H1 (cell line): ENCODE measurements around the gene KLF14. TPM values are rescaled to one million over a fixed set of nuclear protein-coding genes. Genes with fewer than 3 reads are reported as not detected.

Source experiments
- CTCF ChIA-PET: fragments of 300-600 bp; sonication (Branson Sonifier 250); formaldehyde crosslinking; loops from one replicate; lab custom pipeline; 2021; ENCODE audit not compliant: partially characterized antibody; lab: Charles Lee
- POLR2A ChIA-PET: fragments of 300-600 bp; sonication (Branson Sonifier 250); formaldehyde crosslinking; loops from one replicate; lab custom pipeline; 2021; ENCODE audit warnings: inconsistent platforms; ENCODE audit not compliant: partially characterized antibody; lab: Charles Lee
- DNase-seq, 2 experiments: peaks; one replicate each; pipeline versions ENCODE4 v3.0.0 to v3.0.0-alpha.2; 2010 to 2022; ENCODE audit warnings: low spot score in 2 of 2, low read depth in 1 of 2, mixed read lengths in 1 of 2
- FAIRE-seq: peaks from 2 replicates; lab custom pipeline; 2011; peaks lifted over from hg19 to GRCh38; lab: Jason Lieb, UNC
- H2AFZ ChIP-seq: 2 replicates; pipeline ENCODE4 v1.8.1; 2012; ENCODE audit warnings: low read length, inconsistent platforms
- H2AK5ac ChIP-seq: 2 replicates; pipeline ENCODE4 v1.6.1; 2013; ENCODE audit warnings: low read depth, low read length
- H2BK120ac ChIP-seq: replicated peaks from 2 replicates; pipeline ENCODE3; 2013; ENCODE audit warnings: low read depth, low read length, inconsistent platforms
- H2BK12ac ChIP-seq: 2 replicates; pipeline ENCODE4 v1.6.1; 2013; ENCODE audit warnings: low read depth, low read length
- H2BK15ac ChIP-seq: 2 replicates; pipeline ENCODE4 v1.6.1; 2013; ENCODE audit warnings: low read length
- H2BK20ac ChIP-seq: 2 replicates; pipeline ENCODE4 v1.6.1; 2013; ENCODE audit warnings: low read length
- H2BK5ac ChIP-seq: 2 replicates; pipeline ENCODE4 v1.6.1; 2013; ENCODE audit warnings: low read depth, low read length
- H3K14ac ChIP-seq: 2 replicates; pipeline ENCODE4 v1.6.1; 2013; ENCODE audit warnings: inconsistent platforms; ENCODE audit not compliant: insufficient read length
- H3K18ac ChIP-seq: 2 replicates; pipeline ENCODE4 v1.6.1; 2013; ENCODE audit warnings: low read length; ENCODE audit errors: extremely low read depth
- H3K23ac ChIP-seq: 2 replicates; pipeline ENCODE4 v1.6.1; 2013; ENCODE audit warnings: inconsistent platforms; ENCODE audit not compliant: insufficient read length
- H3K23me2 ChIP-seq: 2 replicates; pipeline ENCODE4 v1.6.1; 2013; ENCODE audit warnings: low read depth, low read length
- H3K27ac ChIP-seq: 2 replicates; pipeline ENCODE4 v1.6.1; 2011; ENCODE audit warnings: low read depth, low read length, inconsistent platforms
- H3K27me3 ChIP-seq, 4 experiments: replicated peaks in 1 of 4; 1 replicate in 1 of 4; 2 replicates in 3 of 4; pipeline versions ENCODE4 v1.6.1 to v1.8.1; 2011 to 2013; ENCODE audit warnings: low read length in 3 of 4, mild to moderate bottlenecking in 3 of 4, inconsistent platforms in 2 of 4, mixed read lengths in 2 of 4, moderate library complexity in 1 of 4; ENCODE audit not compliant: control insufficient read depth in 3 of 4, insufficient read depth in 3 of 4; ENCODE audit errors: extremely low read depth in 1 of 4
- H3K36me3 ChIP-seq, 4 experiments: 2 replicates each; pipeline versions ENCODE4 v1.6.1 to v1.8.1; 2011 to 2013; ENCODE audit warnings: mild to moderate bottlenecking in 4 of 4, low read length in 3 of 4, moderate library complexity in 2 of 4, control low read depth in 1 of 4, inconsistent platforms in 1 of 4; ENCODE audit not compliant: insufficient read depth in 4 of 4, control insufficient read depth in 2 of 4
- H3K4ac ChIP-seq: replicated peaks from 2 replicates; pipeline ENCODE3; 2013; ENCODE audit warnings: low read length, low read depth, mixed read lengths, inconsistent platforms; ENCODE audit not compliant: insufficient read length
- H3K4me1 ChIP-seq, 4 experiments: replicated peaks in 1 of 4; 1 replicate in 1 of 4; 2 replicates in 3 of 4; pipeline versions ENCODE4 v1.6.1 to v1.8.1; 2011 to 2013; ENCODE audit warnings: low read length in 3 of 4, inconsistent platforms in 2 of 4, mixed read lengths in 1 of 4; ENCODE audit not compliant: insufficient read depth in 4 of 4, control insufficient read depth in 3 of 4
- H3K4me2 ChIP-seq, 2 experiments: 2 replicates each; pipeline versions ENCODE4 v1.6.1 to v1.8.1; 2011 to 2013; ENCODE audit warnings: low read depth in 2 of 2, low read length in 2 of 2, control low read depth in 1 of 2, inconsistent platforms in 1 of 2, mild to moderate bottlenecking in 1 of 2; ENCODE audit not compliant: insufficient read depth in 1 of 2
- H3K4me3 ChIP-seq, 4 experiments: fragments of 200-600, 300-600 bp in 1 of 4; sonication (generic), shearing (Covaris generic), sonication (Bioruptor Twin) in 1 of 4; 2 replicates each; pipeline versions ENCODE4 v1.5.1 to v1.8.1; 2011 to 2016; ENCODE audit warnings: low read length in 4 of 4, low read depth in 3 of 4, control low read depth in 2 of 4, inconsistent platforms in 2 of 4, mild to moderate bottlenecking in 2 of 4, mixed read lengths in 1 of 4, moderate library complexity in 1 of 4; ENCODE audit not compliant: insufficient read depth in 2 of 4; ENCODE audit errors: extremely low read depth in 1 of 4
- H3K56ac ChIP-seq: replicated peaks from 2 replicates; pipeline ENCODE3; 2013; ENCODE audit warnings: low read depth, mild to moderate bottlenecking, mixed read lengths, low read length, inconsistent platforms; ENCODE audit not compliant: insufficient read length
- H3K79me1 ChIP-seq: 2 replicates; pipeline ENCODE4 v1.6.1; 2013; ENCODE audit warnings: low read depth, low read length, control low read depth
- H3K79me2 ChIP-seq, 2 experiments: 2 replicates each; pipeline versions ENCODE4 v1.6.1 to v1.8.1; 2012 to 2013; ENCODE audit warnings: low read length in 2 of 2, mild to moderate bottlenecking in 2 of 2, inconsistent platforms in 1 of 2; ENCODE audit not compliant: insufficient read depth in 2 of 2, control insufficient read depth in 1 of 2
- H3K9ac ChIP-seq, 4 experiments: replicated peaks in 1 of 4; 1 replicate in 1 of 4; 2 replicates in 3 of 4; pipeline versions ENCODE4 v1.6.1 to v1.8.1; 2011 to 2013; ENCODE audit warnings: low read depth in 3 of 4, low read length in 3 of 4, control low read depth in 2 of 4, mild to moderate bottlenecking in 2 of 4, moderate library complexity in 2 of 4, inconsistent platforms in 1 of 4; ENCODE audit errors: extremely low read depth in 1 of 4
- H3K9me3 ChIP-seq, 2 experiments: 2 replicates each; pipeline versions ENCODE4 v1.6.1 to v1.8.1; 2012 to 2013; ENCODE audit warnings: mild to moderate bottlenecking in 2 of 2, moderate library complexity in 2 of 2, control low read depth in 1 of 2, inconsistent platforms in 1 of 2, low read depth in 1 of 2, low read length in 1 of 2, mixed read lengths in 1 of 2; ENCODE audit not compliant: insufficient read depth in 2 of 2
- H4K20me1 ChIP-seq, 2 experiments: replicated peaks in 1 of 2; 2 replicates each; pipeline versions ENCODE3 to v1.8.1; 2011 to 2013; ENCODE audit warnings: inconsistent platforms in 2 of 2, low read length in 2 of 2, mild to moderate bottlenecking in 1 of 2; ENCODE audit not compliant: insufficient read depth in 2 of 2, control insufficient read depth in 1 of 2
- H4K5ac ChIP-seq: 2 replicates; pipeline ENCODE4 v1.6.1; 2013; ENCODE audit warnings: low read length, low read depth, mixed read lengths, inconsistent platforms; ENCODE audit not compliant: insufficient read length
- H4K8ac ChIP-seq: 2 replicates; pipeline ENCODE4 v1.8.0; 2013; ENCODE audit warnings: mild to moderate bottlenecking, moderate library complexity, low read length, inconsistent platforms; ENCODE audit not compliant: insufficient read depth; ENCODE audit errors: extremely low read depth
- H4K91ac ChIP-seq: replicated peaks from 2 replicates; pipeline ENCODE3; 2013; ENCODE audit warnings: low read length, mixed read lengths, inconsistent platforms; ENCODE audit not compliant: insufficient read length
- GABPA ChIP-seq: IDR thresholded peaks from 2 replicates; pipeline ENCODE4 v1.6.1; 2011; ENCODE audit warnings: mild to moderate bottlenecking, low read length, moderate library complexity, borderline replicate concordance; ENCODE audit not compliant: insufficient read depth
- SP1 ChIP-seq: IDR thresholded peaks from 2 replicates; pipeline ENCODE4 v1.6.1; 2011; ENCODE audit warnings: low read depth, low read length
- WGBS, 2 experiments: shearing (Covaris generic) in 1 of 2; methylation state at CpG; one replicate each; pipeline versions ENCODE4 v1.1.6 to v1.1.7; 2013 to 2015; ENCODE audit warnings: low lambda C conversion rate in 2 of 2, mixed read lengths in 2 of 2, inconsistent platforms in 1 of 2, low coverage in 1 of 2, missing lambda C conversion rate in 1 of 2; ENCODE audit not compliant: insufficient replicate concordance in 2 of 2, insufficient coverage in 1 of 2, insufficient read length in 1 of 2; ENCODE audit errors: extremely low coverage in 1 of 2, missing lambda C conversion rate in 1 of 2; 5-methylcytosine and 5-hydroxymethylcytosine counted together
- polyA plus RNA-seq, 7 experiments: library from polyadenylated mRNA; depleted of rRNA in 3 of 7; stranded (reverse) in 5 of 7; unstranded in 2 of 7; fragments of >200 nt in 5 of 7; fragments of 200-250 nt in 2 of 7; gene quantifications; 1 replicate in 5 of 7; 2 replicates in 1 of 7; 4 replicates in 1 of 7; pipeline versions ENCODE4 v1.2.1 to v1.2.3, GENCODE V29; 2011 to 2013; ENCODE audit warnings: missing spikeins in 2 of 7, mixed read lengths in 2 of 7
- total RNA-seq: library from RNA; stranded (reverse); fragmentation: NEBNext Ultra II Directional; extraction: Animal tissue kit (Norgen Biotek cat#: 25700); gene quantifications from 2 replicates; pipeline ENCODE4 v1.2.1, GENCODE V29; 2021

KLF14 gene
- total and polyA plus RNA-seq, 2 of the 8 experiments (the other 6 are each of a cell fraction or from before 2014, with no cell fraction given), result 0.02 TPM; not detected in 1

- no peak overlapping the region for H3K18ac ChIP-seq
- H2AFZ ChIP-seq, result no peak overlapping the region
- no peak overlapping the region for H2BK20ac ChIP-seq
- H2AK5ac ChIP-seq, result no peak overlapping the region
- TF ChIP-seq SP1 (no peak), GABPA (no peak)
- WGBS, 2 experiments, result 90% methylated on average over 3 of the region's 3 CpGs; no CpG with 5 or more reads in 1 of the 2 experiments
- H3K27ac ChIP-seq, result no peak overlapping the region
- H4K8ac ChIP-seq, result no peak overlapping the region
- no peak overlapping the region for H4K5ac ChIP-seq
- no peaks in the 10 kb centered on the region for H4K20me1 ChIP-seq
- H3K14ac ChIP-seq, result no peak overlapping the region
- DNase-seq (no peak), FAIRE-seq (no peak)
- ChIA-PET POLR2A (no interaction called here), CTCF (interaction anchor here (0.7 kb wide), 1 partner anchor 218 kb away, joined by 3 read pairs; no protein-coding TSS in a partner anchor)
- H2BK15ac ChIP-seq, result no peak overlapping the region
- no peak overlapping the region for H3K9ac ChIP-seq
- H4K91ac ChIP-seq, result no peak overlapping the region
- H3K4me2 ChIP-seq, result no peak overlapping the region
- H3K4me1 ChIP-seq, result no peaks in the 10 kb centered on the region
- H3K4me3 ChIP-seq, result no peak overlapping the region
- H3K79me2 ChIP-seq, result no peaks in the 10 kb centered on the region
- no peak overlapping the region for H3K23ac ChIP-seq
- no peak overlapping the region for H2BK5ac ChIP-seq
- no peak overlapping the region for H2BK12ac ChIP-seq
- H3K56ac ChIP-seq, result no peak overlapping the region
- no peaks in the 10 kb centered on the region for H3K9me3 ChIP-seq
- no peak overlapping the region for H2BK120ac ChIP-seq
- no peaks in the 10 kb centered on the region for H3K36me3 ChIP-seq
- no peaks in the 10 kb centered on the region for H3K23me2 ChIP-seq
- no peaks in the 10 kb centered on the region for H3K27me3 ChIP-seq
- H3K79me1 ChIP-seq, result no peaks in the 10 kb centered on the region
- H3K4ac ChIP-seq, result no peak overlapping the region
Measured at GRCh38 chr7:130750755-130751154, 16.7 kb upstream of the KLF14 start.
